Spleen (tissue), 11 donors: Measurements from ENCODE around the gene ADORA1. TPM values are rescaled to one million over a fixed set of nuclear protein-coding genes. Genes with fewer than 3 reads are reported as not detected.

Experiments
- DNase-seq: peaks from one replicate; pipeline ENCODE4 v3.0.0-alpha.2; 2020
- H3K27ac ChIP-seq, 8 donors: fragments of 200-600 bp; sonication (generic) in 7 of 8; 1 replicate in 4 of 8; 2 replicates in 4 of 8; pipeline versions ENCODE4 v1.5.0 to v1.8.0; 2016 to 2021; ENCODE audit warnings: inconsistent platforms in 4 of 8, mild to moderate bottlenecking in 4 of 8, moderate library complexity in 1 of 8
- H3K27me3 ChIP-seq, 7 donors: fragments of 200-600 bp; sonication (generic) in 6 of 7; replicated peaks in 1 of 7; 1 replicate in 4 of 7; 2 replicates in 3 of 7; pipeline versions ENCODE4 v1.5.0 to v1.8.0; 2016 to 2021; ENCODE audit warnings: inconsistent platforms in 3 of 7, mild to moderate bottlenecking in 1 of 7
- H3K36me3 ChIP-seq, 6 donors: fragments of 200-600 bp; sonication (generic) in 5 of 6; 1 replicate in 4 of 6; 2 replicates in 2 of 6; pipeline versions ENCODE4 v1.5.0 to v1.8.0; 2016 to 2021; ENCODE audit warnings: inconsistent platforms in 2 of 6
- H3K4me1 ChIP-seq, 6 donors: fragments of 200-600 bp; sonication (generic) in 5 of 6; 1 replicate in 3 of 6; 2 replicates in 3 of 6; pipeline versions ENCODE4 v1.5.0 to v1.8.0; 2016 to 2021; ENCODE audit warnings: inconsistent platforms in 3 of 6
- H3K4me3 ChIP-seq, 8 donors: fragments of 200-600 bp; sonication (generic) in 7 of 8; 1 replicate in 4 of 8; 2 replicates in 4 of 8; pipeline versions ENCODE4 v1.5.0 to v1.8.0; 2016 to 2021; ENCODE audit warnings: inconsistent platforms in 4 of 8, mild to moderate bottlenecking in 4 of 8, moderate library complexity in 2 of 8
- H3K9me3 ChIP-seq, 8 donors: fragments of 200-600 bp; sonication (generic) in 7 of 8; 1 replicate in 4 of 8; 2 replicates in 4 of 8; pipeline versions ENCODE4 v1.5.0 to v1.8.0; 2016 to 2021; ENCODE audit warnings: inconsistent platforms in 4 of 8
- CTCF ChIP-seq, 11 experiments: fragments of 200-600 bp in 7 of 11; fragments of 450-650 bp in 4 of 11; sonication (generic) in 4 of 11; IDR thresholded peaks in 8 of 11; conservative IDR thresholded peaks in 3 of 11; 1 replicate in 7 of 11; 2 replicates in 4 of 11; pipeline versions ENCODE4 v1.4.0 to v1.8.0; 2016 to 2021; ENCODE audit warnings: antibody characterized with exemption in 11 of 11, inconsistent platforms in 4 of 11, mild to moderate bottlenecking in 1 of 11
- POLR2A ChIP-seq, 3 donors: fragments of 450-650 bp; IDR thresholded peaks; one replicate each; pipeline ENCODE4 v1.5.1; 2017; ENCODE audit warnings: antibody characterized with exemption in 3 of 3, mild to moderate bottlenecking in 1 of 3
- POLR2AphosphoS5 ChIP-seq, 3 donors: sonication (generic); formaldehyde crosslinking; IDR thresholded peaks; one replicate each; pipeline ENCODE4 v1.5.1; 2017; ENCODE audit warnings: antibody characterized with exemption in 3 of 3
- WGBS, 5 donors: extraction: QIAGEN DNeasy Blood & Tissue Kit in 3 of 5; methylation state at CpG; one replicate each; pipeline versions ENCODE4 v1.1.5 to v1.1.7; 2013 to 2018; 5-methylcytosine and 5-hydroxymethylcytosine counted together
- intact Hi-C: fragments of 100-400 bp; cut with DNase I; formaldehyde crosslinking; loops from one replicate; pipeline ENCODE4 v1.15.0; 2023; ENCODE audit warnings: low total_unique reads
- polyA plus RNA-seq, 3 donors: library from polyadenylated mRNA; stranded (reverse); fragments of 200-250 nt; gene quantifications; one replicate each; pipeline ENCODE4 v1.2.1, GENCODE V29; 2013
- total RNA-seq, 7 donors: library from RNA; depleted of rRNA in 3 of 7; stranded (reverse); fragments of >200 nt in 3 of 7; fragmentation: NEBNext Ultra II Directional in 4 of 7; extraction: Animal tissue kit (Norgen Biotek cat#: 25700) in 4 of 7; gene quantifications; one replicate each; pipeline versions ENCODE4 v1.1.0 to v1.2.1, GENCODE V29; 2016 to 2021
- donor health status: healthy with polysubstance abuse.
- donor health status: DM: no; HTN: no; CAD: no; lungs with moderate emphysema.
- donor health status: DM: no; HTN: no; CAD: no.
- donor health status: Bipolar disorder and iron deficiency.
- donor health status: healthy.
- donor health status: DM: no; HTN: no; CAD: no.
- donor health status: DM: yes; HTN: yes; CAD: no.

Gene ADORA1
- total and polyA plus RNA-seq, 10 donors = 0.37 to 13.5 (median 5.3) TPM

GRCh38 chr1:203146042-203146369, 18.5 kb downstream of the ADORA1 start:
- Histone ChIP-seq H3K4me1 (peaks cover 0 to 12% (median under 1%) of the 10 kb centered on the region in 6 donors), H3K4me3 (no peak overlapping the region), H3K27ac (no peak overlapping the region), H3K27me3 (peaks cover 0 to 28% (median 0%) of the 10 kb centered on the region in 7 donors), H3K36me3 (no peaks in the 10 kb centered on the region), H3K9me3 (peaks cover 0 to 6% (median 0%) of the 10 kb centered on the region in 8 donors)
- DNase-seq = no peak
- intact Hi-C loops = no loop called here
- TF ChIP-seq POLR2A (IDR thresholded peaks at IDR 0.05) (no peak), CTCF (IDR thresholded peaks at IDR 0.05 in 8 of 11, conservative IDR thresholded peaks at IDR 0.05 in 3 of 11) (no peak), POLR2AphosphoS5 (IDR thresholded peaks at IDR 0.05) (no peak)
- 87 to 96% (median 94%) methylated on average over 2 of the region's 2 CpGs for WGBS, 5 donors

DNA sequence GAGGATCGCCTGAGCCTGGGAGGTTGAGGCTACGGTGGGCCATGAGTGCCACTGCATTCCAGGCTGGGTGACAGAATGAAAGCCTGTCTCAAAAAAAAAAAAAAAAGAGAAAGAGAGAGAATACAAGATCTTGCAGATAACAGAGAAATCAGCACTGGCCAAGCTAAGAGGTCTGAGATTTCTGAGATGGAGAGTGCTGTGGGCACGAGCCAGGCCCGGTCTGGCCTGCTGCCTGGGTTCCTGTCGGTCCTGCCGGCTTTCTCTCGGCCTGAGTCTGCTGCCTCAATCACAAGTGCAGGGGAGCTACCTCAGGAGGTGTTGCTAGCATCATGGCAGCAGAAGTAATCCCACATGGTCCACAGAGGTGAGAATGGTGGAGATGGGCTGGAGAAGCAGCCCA, 19.0 kb downstream of the ADORA1 start:
- TF ChIP-seq POLR2A (IDR thresholded peaks at IDR 0.05) (no peak), POLR2AphosphoS5 (IDR thresholded peaks at IDR 0.05) (no peak), CTCF (IDR thresholded peaks at IDR 0.05 in 8 of 11, conservative IDR thresholded peaks at IDR 0.05 in 3 of 11) (no peak)
- intact Hi-C loops = no loop called here
- 80 to 96% (median 92%) methylated on average over 7 of the region's 7 CpGs for WGBS, 5 donors
- no peak overlapping the region for H3K27ac ChIP-seq
- H3K9me3 ChIP-seq = peaks cover 0 to 6% (median 0%) of the 10 kb centered on the region in 8 donors
- peaks cover 0 to 17% (median 3%) of the 10 kb centered on the region in 6 donors for H3K4me1 ChIP-seq
- no peaks in the 10 kb centered on the region for H3K36me3 ChIP-seq
- no peak for DNase-seq
- peaks cover 0 to 29% (median 0%) of the 10 kb centered on the region in 7 donors for H3K27me3 ChIP-seq
- H3K4me3 ChIP-seq = no peak overlapping the region

- DNase-seq = no peak
- Histone ChIP-seq H3K27me3 (peaks cover 0 to 29% (median 0%) of the 10 kb centered on the region in 7 donors), H3K9me3 (peaks cover 0 to 6% (median 0%) of the 10 kb centered on the region in 8 donors), H3K4me1 (peaks cover 0 to 17% (median 3%) of the 10 kb centered on the region in 6 donors), H3K27ac (no peak overlapping the region), H3K36me3 (no peaks in the 10 kb centered on the region), H3K4me3 (no peak overlapping the region)
- intact Hi-C loops = no loop called here
- WGBS, 5 donors = 78 to 88% (median 82%) methylated on average over 5 of the region's 5 CpGs
- no peak for TF ChIP-seq POLR2A (IDR thresholded peaks at IDR 0.05)
- TF ChIP-seq CTCF (IDR thresholded peaks at IDR 0.05 in 8 of 11, conservative IDR thresholded peaks at IDR 0.05 in 3 of 11) = no peak
- TF ChIP-seq POLR2AphosphoS5 (IDR thresholded peaks at IDR 0.05) = no peak
These were observed 19.9 kb downstream of the ADORA1 start for GRCh38 chr1:203147376-203147775.

DNA sequence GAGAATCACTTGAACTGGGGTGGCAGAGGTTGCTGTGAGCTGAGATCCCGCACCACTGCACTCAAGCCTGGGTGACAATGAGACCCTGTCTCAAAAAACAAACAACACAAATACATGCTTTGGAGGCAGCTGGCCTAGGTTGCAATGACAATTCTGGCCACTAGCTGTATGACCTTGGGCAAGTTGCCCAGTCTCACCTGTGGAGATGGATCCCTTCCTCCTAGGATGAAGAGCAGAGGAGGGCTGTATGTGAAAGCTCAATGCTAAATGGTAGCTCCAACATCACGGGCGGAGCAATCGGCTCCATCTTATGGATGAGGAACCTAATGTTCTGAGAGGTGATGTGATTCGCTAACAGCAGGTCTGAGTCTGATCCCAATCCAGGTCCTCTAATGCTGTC, 20.6 kb downstream of the ADORA1 start:
- no peaks in the 10 kb centered on the region for H3K36me3 ChIP-seq
- DNase-seq = no peak
- peaks cover 0 to 32% (median 0%) of the 10 kb centered on the region in 7 donors for H3K27me3 ChIP-seq
- peaks cover 0 to 23% (median 5%) of the 10 kb centered on the region in 6 donors for H3K4me1 ChIP-seq
- H3K9me3 ChIP-seq = peaks cover 0 to 3% (median 0%) of the 10 kb centered on the region in 8 donors
- intact Hi-C loops = no loop called here
- TF ChIP-seq POLR2A (IDR thresholded peaks at IDR 0.05) (no peak), CTCF (IDR thresholded peaks at IDR 0.05 in 8 of 11, conservative IDR thresholded peaks at IDR 0.05 in 3 of 11) (no peak)
- 84 to 96% (median 92%) methylated on average over 5 of the region's 5 CpGs for WGBS, 5 donors
- H3K27ac ChIP-seq = no peak overlapping the region
- H3K4me3 ChIP-seq = no peak overlapping the region
